H1 (cell line): ENCODE data around the gene ADRM1. TPM values are rescaled to one million over a fixed set of nuclear protein-coding genes. Genes with fewer than 3 reads are reported as not detected.

ENCODE experiments used
- ATF3 ChIP-seq: IDR thresholded peaks from 2 replicates; pipeline ENCODE4 v1.6.1; 2011; ENCODE audit warnings: low read depth, mild to moderate bottlenecking, low read length; ENCODE audit not compliant: insufficient read depth
- CREB1 ChIP-seq: IDR thresholded peaks from 2 replicates; pipeline ENCODE4 v1.6.1; 2012; ENCODE audit warnings: inconsistent platforms
- E2F6 ChIP-seq: IDR thresholded peaks from 2 replicates; pipeline ENCODE4 v1.6.1; 2012; ENCODE audit warnings: inconsistent platforms
- EZH2 ChIP-seq: fragments of 200-600 bp; sonication (generic); IDR thresholded peaks from 2 replicates; pipeline ENCODE4 v1.7.1; 2012; ENCODE audit warnings: low read depth, mild to moderate bottlenecking, moderate library complexity, low read length, inconsistent platforms; ENCODE audit not compliant: severe bottlenecking
- JUND ChIP-seq: IDR thresholded peaks from 2 replicates; pipeline ENCODE4 v1.6.1; 2011; ENCODE audit warnings: mild to moderate bottlenecking, improper control_type of control experiment, low read length
- POU5F1 ChIP-seq: IDR thresholded peaks from 2 replicates; pipeline ENCODE4 v1.6.1; 2011; ENCODE audit warnings: low read depth, mild to moderate bottlenecking, low read length, moderate library complexity
- TCF12 ChIP-seq: IDR thresholded peaks from 2 replicates; pipeline ENCODE4 v1.6.1; 2011; ENCODE audit warnings: low read depth, mild to moderate bottlenecking, low read length
- polyA plus RNA-seq, 7 experiments: library from polyadenylated mRNA; depleted of rRNA in 3 of 7; stranded (reverse) in 5 of 7; unstranded in 2 of 7; fragments of >200 nt in 5 of 7; fragments of 200-250 nt in 2 of 7; gene quantifications; 1 replicate in 5 of 7; 2 replicates in 1 of 7; 4 replicates in 1 of 7; pipeline versions ENCODE4 v1.2.1 to v1.2.3, GENCODE V29; 2011 to 2013; ENCODE audit warnings: missing spikeins in 2 of 7, mixed read lengths in 2 of 7
- total RNA-seq: library from RNA; stranded (reverse); fragmentation: NEBNext Ultra II Directional; extraction: Animal tissue kit (Norgen Biotek cat#: 25700); gene quantifications from 2 replicates; pipeline ENCODE4 v1.2.1, GENCODE V29; 2021

ADRM1 gene
- total and polyA plus RNA-seq, 2 of the 8 experiments (the other 6 are each of a cell fraction or from before 2014, with no cell fraction given): 126 to 214 TPM

GRCh38 chr20:62285722-62286121 is 17.1 kb upstream of the ADRM1 start (continued):
- TF ChIP-seq ATF3 (no peak), CREB1 (no peak), POU5F1 (no peak), TCF12 (no peak), EZH2 (no peak), E2F6 (no peak), JUND (no peak)
